ENCODE data around the gene MYO9B.

The MYO9B gene

GRCh38 chr19:17255150-17255621 lies 179.6 kb downstream of the MYO9B start:
- no peak for TF ChIP-seq GATA2 (IDR thresholded peaks at IDR 0.05; ENCODE audit: low read depth, low read length)
- TF ChIP-seq GATA3 (IDR thresholded peaks at IDR 0.05; ENCODE audit: low read depth, low read length), result no peak

- no peak for TF ChIP-seq GATA2 (IDR thresholded peaks at IDR 0.05; ENCODE audit: low read depth, low read length)
- TF ChIP-seq GATA3 (IDR thresholded peaks at IDR 0.05; ENCODE audit: low read depth, low read length), result no peak
Measured at GRCh38 chr19:17256130-17256529, 180.6 kb downstream of the MYO9B start.

- no peak for TF ChIP-seq GATA2 (IDR thresholded peaks at IDR 0.05; ENCODE audit: low read depth, low read length)
- TF ChIP-seq GATA3 (IDR thresholded peaks at IDR 0.05; ENCODE audit: low read depth, low read length), result no peak
Measured at GRCh38 chr19:17259118-17259780, 183.7 kb downstream of the MYO9B start.

- TF ChIP-seq GATA3 (IDR thresholded peaks at IDR 0.05; ENCODE audit: low read depth, low read length) (no peak), GATA2 (IDR thresholded peaks at IDR 0.05; ENCODE audit: low read depth, low read length) (no peak)
Measured at GRCh38 chr19:17259934-17260333, 184.4 kb downstream of the MYO9B start.

- TF ChIP-seq GATA3 (IDR thresholded peaks at IDR 0.05; ENCODE audit: low read depth, low read length), result no peak
- no peak for TF ChIP-seq GATA2 (IDR thresholded peaks at IDR 0.05; ENCODE audit: low read depth, low read length)
Measured at GRCh38 chr19:17260842-17261325, 185.3 kb downstream of the MYO9B start.

GRCh38 chr19:17262557-17262956 lies 187.0 kb downstream of the MYO9B start:
- TF ChIP-seq GATA3 (IDR thresholded peaks at IDR 0.05; ENCODE audit: low read depth, low read length), result no peak
- no peak for TF ChIP-seq GATA2 (IDR thresholded peaks at IDR 0.05; ENCODE audit: low read depth, low read length)

Measured in SH-SY5Y (cell line).